HG03196 (cell line): ENCODE data around the gene HERC4.
"Not testable (repeated sequence)": the region's sequence is repeated elsewhere in the genome, so short reads cannot be mapped to it uniquely, and the experiment has no call there.

Source experiments
- ATAC-seq: cut with Tn5 transposase; IDR thresholded peaks from one replicate; pipeline ENCODE4 v1.9.1; 2021; ENCODE audit not compliant: unreplicated experiment

The HERC4 gene

GRCh38 chr10:67975871-67976270, 99.2 kb downstream of the HERC4 start:
- no peak for ATAC-seq

DNA sequence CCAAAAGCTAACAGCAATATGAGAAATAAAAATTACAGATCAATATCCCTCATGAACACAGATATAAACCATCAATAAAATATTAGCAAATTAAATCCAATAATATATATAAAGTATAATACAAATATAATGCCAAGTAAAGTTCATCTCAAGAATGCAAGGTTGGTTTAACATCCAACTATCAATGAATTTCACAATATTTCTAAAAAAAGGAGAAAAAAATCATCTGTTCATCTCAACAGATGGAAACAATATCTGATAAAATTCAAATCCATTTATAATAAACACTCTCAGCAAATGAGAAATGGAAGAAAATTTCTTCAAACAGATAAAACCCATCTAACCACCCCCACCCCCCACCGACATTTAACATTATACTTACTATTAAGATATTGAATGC, 103.8 kb downstream of the HERC4 start:
- ATAC-seq: no peak

DNA sequence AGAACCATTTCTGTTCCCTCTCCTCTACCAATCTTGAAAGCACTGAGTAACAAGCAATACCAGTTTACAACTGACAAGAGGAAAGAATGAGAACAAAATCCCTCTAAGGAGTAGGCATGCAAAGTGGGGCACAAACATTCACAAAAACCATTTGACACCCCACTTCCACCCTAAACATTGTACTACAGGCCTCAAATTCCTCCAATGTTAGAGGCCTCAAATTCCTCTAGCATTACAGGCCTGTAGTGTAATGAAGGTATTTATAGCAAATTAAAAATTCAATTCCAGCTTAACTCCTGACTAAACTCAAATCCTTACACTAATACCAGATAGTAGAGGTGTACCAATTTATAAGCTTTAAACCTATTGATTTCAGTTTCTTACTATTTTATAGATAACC, 105.2 kb downstream of the HERC4 start:
- ATAC-seq: no peak

DNA sequence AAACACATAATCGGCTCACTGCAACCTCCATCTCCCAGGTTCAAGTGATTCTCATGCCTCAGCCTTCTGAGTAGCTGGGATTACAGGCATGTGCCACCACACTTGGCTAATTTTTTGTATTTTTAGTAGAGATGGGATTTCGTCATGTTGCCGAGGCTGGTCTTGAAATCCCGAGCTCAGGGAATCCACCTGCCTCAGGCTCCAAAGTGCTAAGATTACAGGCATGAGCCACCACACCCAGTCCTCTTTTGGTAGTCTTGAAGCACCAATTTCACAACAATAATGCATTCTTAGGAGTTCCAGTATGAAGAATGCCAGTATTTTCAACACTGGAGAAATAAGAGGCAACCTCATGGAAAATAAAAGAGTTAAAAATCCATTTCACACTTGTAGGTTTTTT, 109.0 kb downstream of the HERC4 start:
- not testable (repeated sequence) for ATAC-seq

DNA sequence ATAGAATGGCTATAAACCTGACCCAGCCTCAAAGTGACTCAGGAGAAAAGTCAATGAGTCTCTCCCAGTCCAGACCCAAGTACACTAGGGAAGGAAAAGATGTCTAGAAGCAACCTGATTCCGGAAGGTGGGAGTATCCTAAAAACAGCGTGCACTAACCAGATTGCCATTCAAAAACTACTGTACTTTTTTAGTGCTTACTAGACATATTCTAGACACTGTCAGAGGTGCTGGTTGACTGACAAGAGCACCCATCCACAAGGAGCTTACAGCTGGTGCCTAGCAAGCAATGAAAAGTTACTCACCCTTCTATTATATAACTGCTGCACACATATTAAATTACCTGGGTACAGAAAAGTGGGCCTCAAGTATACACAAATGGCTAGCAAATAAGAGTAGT, 109.6 kb downstream of the HERC4 start:
- no peak for ATAC-seq

GRCh38 chr10:67959839-67960476, 115.1 kb downstream of the HERC4 start:
- ATAC-seq: no peak

DNA sequence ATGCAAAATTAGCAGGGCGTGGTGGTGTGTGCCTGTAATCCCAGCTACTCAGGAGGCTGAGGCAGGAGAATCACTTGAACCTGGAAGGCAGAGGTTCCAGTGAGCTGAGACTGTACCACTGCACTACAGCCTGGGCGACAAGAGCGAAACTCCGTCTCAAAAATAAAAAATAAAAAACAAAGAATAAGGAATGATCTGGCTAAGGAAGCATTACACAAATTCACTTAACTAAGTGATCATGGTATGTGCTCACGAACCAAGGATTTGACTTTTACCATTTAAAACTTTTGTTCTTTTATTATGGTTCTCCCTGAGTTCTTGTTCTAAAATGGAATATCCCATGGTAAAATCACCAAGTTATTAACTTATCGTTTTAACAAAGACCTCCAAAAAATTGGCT, 119.5 kb downstream of the HERC4 start:
- ATAC-seq: no peak

DNA sequence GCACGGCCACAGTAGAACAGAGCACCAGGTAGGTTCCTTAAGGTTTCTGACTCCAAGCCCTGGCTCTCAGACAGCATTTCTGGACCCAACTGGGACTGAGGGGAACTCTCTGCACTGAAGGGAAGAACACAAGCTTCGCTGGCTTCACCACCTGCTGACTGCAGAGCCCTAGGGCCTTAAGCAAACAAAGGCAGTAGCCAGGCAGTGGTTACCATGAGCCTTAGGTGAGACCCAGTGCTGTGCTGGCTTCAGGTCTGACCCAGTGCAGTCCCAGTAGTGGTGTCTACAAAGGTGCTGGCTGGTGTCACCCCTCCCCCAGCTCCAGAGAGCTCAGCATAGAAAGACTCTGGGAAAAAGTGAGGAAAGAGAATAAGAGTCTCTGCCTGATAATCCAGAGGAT, 131.2 kb downstream of the HERC4 start:
- ATAC-seq: no peak

GRCh38 chr10:67936416-67936815, 138.7 kb downstream of the HERC4 start:
- ATAC-seq: no peak

DNA sequence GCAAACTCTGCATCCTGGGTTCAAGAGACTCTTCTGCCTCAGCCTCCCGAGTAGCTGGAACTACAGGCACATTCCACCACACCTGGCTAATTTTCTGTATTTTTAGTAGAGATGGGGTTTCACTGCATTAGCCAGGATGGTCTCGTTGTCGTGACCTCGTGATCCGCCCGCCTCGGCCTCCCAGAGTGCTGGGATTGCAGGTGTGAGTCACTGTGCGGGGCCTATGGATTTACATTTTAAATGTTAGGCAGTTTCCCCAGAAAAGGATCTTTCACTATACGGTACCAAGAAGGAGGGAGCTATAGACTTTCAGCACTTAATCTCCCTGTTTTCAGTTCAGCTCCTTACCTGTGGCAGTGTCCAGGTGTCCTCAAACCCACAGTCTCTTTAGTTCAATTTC, 139.9 kb downstream of the HERC4 start:
- ATAC-seq: no peak

DNA sequence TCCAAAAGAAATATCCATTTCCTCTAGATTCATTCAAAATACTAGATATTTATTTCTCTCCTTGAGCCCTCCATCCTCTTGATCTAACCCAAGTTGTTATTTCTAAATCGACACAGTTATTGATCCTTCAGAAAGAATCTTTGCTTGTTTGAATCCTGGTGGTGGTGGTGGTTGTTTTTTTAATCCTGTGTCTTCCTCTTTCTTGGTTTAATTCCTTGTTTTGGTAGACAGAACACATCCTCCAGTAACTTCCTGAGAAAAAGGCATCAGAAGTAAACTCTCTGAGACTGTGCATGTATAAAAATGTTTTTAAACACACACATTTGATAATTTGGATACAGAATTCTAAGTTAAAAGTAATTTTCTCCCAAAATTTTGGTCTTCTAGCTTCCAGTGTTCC, 140.7 kb downstream of the HERC4 start:
- ATAC-seq: no peak

DNA sequence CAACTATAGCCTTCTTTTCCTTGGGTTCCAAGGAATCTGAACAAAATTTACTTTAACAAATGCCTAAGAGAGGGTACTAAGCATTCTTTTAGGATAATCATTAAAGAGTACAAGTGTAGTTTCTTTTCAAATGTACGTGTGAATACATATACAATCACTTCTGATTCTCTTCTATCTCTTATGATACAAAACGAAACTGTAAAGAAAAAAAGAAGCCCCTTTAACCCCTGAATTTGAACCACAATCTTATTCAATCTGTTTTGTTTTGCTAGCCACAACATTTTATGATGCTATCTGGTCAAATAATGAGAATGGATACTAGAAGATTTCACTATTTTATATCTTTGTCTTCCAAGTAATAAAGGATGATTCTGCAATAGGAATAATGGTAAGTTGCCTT, 141.9 kb downstream of the HERC4 start:
- ATAC-seq: no peak

GRCh38 chr10:67926951-67927350, 148.1 kb downstream of the HERC4 start:
- ATAC-seq: no peak

- ATAC-seq: no peak
Observed at GRCh38 chr10:67925449-67926005, 149.6 kb downstream of the HERC4 start.

GRCh38 chr10:67924136-67924535, 150.9 kb downstream of the HERC4 start:
- no peak for ATAC-seq

- no peak for ATAC-seq
Observed at GRCh38 chr10:67923551-67923950, 151.5 kb downstream of the HERC4 start.

DNA sequence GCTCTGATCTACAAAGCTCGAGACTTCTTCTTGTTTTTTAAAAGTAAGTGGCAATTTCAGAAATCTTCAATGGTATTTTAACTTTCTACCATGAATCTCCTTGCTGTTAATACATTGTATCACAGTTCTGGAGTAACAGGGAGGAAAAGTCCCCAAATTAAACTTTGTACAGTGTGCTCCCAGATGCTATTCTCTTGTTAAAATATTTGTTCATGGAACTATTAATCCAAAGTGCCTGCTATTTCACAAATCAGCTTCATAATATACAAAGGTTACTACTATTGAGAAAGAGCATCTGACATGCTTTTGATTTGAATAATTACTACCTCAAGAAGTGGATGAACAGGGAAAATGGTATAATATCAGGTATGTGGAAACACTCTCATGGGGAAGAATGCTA, 154.0 kb downstream of the HERC4 start:
- no peak for ATAC-seq

- no peak for ATAC-seq
Observed at GRCh38 chr10:67917679-67918078, 157.4 kb downstream of the HERC4 start.

DNA sequence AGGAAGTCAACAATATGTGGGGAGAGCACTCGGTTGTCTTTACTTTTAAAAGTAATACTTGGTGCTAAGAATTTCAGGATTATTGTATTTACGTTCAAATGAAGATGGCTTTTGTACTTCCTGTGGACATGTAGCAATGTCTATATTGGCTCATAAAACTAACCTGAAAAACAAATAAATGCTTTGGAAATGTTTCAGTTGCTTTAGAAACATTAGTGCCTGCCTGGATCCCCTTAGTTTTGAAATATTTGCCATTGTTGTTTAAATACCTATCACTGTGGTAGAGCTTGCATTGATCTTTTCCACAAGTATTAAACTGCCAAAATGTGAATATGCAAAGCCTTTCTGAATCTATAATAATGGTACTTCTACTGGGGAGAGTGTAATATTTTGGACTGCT, 157.9 kb downstream of the HERC4 start:
- no peak for ATAC-seq

- no peak for ATAC-seq
Observed at GRCh38 chr10:67914777-67915340, 160.2 kb downstream of the HERC4 start.

DNA sequence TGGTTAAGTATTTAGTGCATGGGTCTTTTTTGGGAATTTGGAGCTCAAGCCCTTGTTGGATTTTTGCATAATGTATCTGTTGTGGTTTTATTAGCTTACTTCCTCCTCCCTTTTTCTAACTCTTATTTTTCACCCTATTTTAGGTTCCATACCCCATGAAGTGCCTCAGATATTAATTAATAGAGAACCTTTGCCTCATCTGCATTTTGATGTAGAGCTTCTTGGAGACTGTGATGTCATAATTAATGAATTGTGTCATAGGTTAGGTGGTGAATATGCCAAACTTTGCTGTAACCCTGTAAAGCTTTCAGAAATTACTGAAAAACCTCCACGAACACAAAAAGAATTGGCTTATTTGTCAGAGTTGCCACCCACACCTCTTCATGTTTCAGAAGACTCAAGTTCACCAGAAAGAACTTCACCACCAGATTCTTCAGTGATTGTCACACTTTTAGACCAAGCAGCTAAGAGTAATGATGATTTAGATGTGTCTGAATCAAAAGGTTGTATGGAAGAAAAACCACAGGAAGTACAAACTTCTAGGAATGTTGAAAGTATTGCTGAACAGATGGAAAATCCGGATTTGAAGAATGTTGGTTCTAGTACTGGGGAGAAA, 162.6 kb downstream of the HERC4 start:
- no peak for ATAC-seq

- no peak for ATAC-seq
Observed at GRCh38 chr10:67903581-67903980, 171.5 kb downstream of the HERC4 start.
